ENCODE results near the gene APLF.
A peak's percentile ranks its signal among the peaks of the same experiment; 100 is the strongest.

Gene APLF, protein sequence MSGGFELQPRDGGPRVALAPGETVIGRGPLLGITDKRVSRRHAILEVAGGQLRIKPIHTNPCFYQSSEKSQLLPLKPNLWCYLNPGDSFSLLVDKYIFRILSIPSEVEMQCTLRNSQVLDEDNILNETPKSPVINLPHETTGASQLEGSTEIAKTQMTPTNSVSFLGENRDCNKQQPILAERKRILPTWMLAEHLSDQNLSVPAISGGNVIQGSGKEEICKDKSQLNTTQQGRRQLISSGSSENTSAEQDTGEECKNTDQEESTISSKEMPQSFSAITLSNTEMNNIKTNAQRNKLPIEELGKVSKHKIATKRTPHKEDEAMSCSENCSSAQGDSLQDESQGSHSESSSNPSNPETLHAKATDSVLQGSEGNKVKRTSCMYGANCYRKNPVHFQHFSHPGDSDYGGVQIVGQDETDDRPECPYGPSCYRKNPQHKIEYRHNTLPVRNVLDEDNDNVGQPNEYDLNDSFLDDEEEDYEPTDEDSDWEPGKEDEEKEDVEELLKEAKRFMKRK

GRCh38 chr2:68467077-68467960 lies at the start of gene APLF, which contains the start of gene FBXO48:
Gene APLF, plus strand, starts transcription at chr2:68467585. Its CDS starts 147 bp downstream, at chr2:68467732.
Gene FBXO48, minus strand, starts transcription at chr2:68467294. Its CDS starts 2,149 bp downstream, at chr2:68465145.
- peak; percentile 100 for DNase-seq

- no peak for DNase-seq
These were observed 49.5 kb upstream of the APLF start for GRCh38 chr2:68417926-68418325.

DNA sequence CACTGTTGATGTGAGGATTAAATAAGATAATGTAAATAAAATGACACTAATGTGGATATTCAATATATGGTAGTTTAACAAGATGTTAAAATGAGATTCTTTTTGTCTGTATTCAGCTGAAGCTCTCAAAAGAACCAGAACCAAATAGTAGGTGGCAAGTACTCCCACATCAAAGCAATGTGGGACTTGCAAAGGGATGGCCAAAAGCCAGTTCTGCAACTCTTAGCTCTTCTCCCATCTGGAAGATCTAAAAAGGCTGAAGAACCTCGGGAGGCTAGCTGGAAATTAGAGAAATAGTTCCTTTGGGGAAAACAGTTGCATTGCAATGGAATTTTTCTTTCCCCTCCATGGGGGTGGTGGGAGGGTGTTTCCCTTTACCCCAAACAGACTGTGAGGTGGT lies 49.0 kb upstream of the APLF start:
- DNase-seq: no peak

GRCh38 chr2:68418855-68419254 lies 48.5 kb upstream of the APLF start:
- no peak for DNase-seq

- peak; percentile 38 for DNase-seq
These were observed 47.0 kb upstream of the APLF start for GRCh38 chr2:68420254-68420910.

DNA sequence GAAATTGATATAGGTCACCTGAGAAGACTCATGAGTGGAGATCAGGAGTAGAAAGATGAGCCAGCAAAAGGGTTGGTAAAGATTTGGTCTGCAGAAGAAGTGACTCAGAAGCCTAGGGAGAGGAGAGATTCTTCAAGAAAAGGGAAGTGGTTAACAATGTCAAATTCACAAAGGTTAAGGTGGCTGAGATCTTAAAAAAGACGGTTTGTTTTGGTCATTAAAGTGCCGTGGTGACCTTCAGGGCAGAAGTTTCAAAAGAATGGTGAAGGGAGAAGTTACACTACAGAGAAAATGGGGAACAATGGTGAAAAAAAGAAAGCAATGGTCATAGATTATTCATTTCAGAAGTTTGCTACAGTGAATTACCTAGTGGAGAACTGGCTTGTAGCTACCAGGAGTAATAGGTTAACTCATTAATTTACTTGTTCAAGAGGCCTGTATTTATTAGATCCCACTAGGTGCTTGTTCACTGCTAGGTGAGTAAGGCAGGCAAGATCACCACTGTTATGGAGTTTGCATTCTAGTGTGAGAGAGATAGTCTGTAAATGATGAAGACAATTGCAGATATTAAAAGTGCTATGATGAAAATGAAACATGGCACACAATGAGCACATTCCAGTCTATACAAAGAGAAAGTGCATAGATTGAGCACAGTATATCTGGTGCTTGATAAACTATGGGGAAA lies 43.3 kb upstream of the APLF start:
- DNase-seq: no peak

GRCh38 chr2:68425503-68425902 lies 41.9 kb upstream of the APLF start:
- no peak for DNase-seq

- no peak for DNase-seq
These were observed 40.9 kb upstream of the APLF start for GRCh38 chr2:68426446-68426845.

DNA sequence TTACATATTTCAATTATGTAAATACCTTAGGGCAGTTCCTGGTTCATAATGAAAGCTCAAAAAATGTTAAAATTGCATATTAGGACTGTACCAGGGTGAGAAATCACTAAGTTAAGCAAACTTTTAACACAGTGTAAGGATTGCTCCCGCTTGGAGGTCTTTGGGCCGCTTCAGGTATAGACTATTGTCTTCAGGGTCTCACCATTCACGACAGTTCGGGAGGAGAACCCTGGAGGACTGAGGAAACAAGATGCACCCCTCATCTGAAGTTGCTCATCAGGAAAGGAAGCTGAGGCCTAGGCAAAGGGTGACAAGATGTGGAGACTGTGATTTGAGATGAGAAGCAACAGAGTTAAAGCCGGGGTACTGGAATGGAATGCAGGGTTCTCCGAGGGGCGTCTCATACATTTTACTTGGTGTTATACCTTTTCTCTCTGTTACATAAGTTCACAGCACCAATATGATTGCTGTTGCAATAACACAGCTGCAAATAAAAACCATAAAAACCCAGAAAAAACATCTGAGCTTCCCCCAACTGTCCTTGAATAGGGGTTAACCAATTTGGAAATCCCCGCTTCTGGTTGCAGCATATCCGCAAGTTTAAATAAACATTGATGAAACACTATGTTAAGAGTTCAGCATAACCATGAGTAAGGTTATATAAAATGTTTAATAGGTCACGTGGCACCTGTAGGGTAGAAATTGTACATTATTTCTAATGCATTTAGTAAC lies 40.4 kb upstream of the APLF start:
- DNase-seq: no peak

GRCh38 chr2:68428126-68428525 lies 39.3 kb upstream of the APLF start:
- DNase-seq: no peak

- DNase-seq: no peak
These were observed 38.6 kb upstream of the APLF start for GRCh38 chr2:68428746-68429145.

GRCh38 chr2:68429311-68429826 lies 38.0 kb upstream of the APLF start:
- DNase-seq: no peak

DNA sequence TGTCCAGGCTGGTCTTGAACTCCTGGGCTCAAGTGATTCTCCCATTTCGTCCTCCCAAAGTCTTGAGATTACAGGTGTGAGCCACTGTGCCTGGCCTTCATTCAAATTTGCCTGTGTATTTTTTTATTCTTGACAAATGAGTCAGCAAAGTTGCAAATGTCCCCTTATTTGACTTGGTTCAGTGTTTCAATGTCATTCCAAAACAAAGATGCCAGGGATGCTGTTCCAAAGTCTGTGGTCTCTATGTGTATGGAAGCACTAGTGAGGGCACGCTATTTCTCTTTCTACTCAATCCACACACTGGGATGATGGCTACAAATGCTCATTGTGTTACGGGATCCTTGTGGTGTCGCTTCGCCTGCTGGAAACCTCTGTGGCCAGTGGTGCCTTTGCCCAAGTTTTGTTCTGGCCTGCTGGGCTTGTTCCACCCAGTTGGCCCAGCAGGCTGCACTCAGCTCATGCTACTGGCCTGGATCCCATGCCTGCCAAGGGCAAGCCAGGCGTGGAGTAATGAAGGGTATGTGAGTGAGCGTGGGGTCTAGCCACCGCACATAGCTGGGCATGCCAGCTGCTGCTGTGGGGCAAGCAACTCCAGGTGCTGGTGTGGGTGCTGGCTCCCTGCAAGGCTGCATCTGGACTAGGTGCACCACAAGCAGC lies 35.9 kb upstream of the APLF start:
- DNase-seq: no peak

GRCh38 chr2:68432696-68433658 lies 34.4 kb upstream of the APLF start:
- no peak for DNase-seq

- no peak for DNase-seq
These were observed 32.4 kb upstream of the APLF start for GRCh38 chr2:68434981-68435380.

DNA sequence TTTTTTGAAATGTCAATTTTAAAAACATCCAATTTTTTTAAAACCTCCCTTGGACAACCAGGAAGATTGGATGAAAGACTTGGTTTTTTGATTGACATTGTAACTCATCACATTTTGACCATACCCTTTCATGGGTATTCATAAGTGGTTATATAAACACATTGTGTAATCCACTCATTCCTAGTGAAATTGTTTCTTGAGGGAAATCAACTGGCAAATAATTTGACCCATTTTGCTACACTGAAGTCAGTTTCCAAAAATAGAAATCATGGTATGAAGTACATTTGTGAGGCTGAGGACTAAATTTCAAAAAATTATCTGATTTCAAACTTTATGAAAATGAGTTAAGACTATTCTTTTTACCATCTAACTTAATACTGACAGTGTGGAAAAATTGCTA lies 31.8 kb upstream of the APLF start:
- DNase-seq: peak; percentile 23

DNA sequence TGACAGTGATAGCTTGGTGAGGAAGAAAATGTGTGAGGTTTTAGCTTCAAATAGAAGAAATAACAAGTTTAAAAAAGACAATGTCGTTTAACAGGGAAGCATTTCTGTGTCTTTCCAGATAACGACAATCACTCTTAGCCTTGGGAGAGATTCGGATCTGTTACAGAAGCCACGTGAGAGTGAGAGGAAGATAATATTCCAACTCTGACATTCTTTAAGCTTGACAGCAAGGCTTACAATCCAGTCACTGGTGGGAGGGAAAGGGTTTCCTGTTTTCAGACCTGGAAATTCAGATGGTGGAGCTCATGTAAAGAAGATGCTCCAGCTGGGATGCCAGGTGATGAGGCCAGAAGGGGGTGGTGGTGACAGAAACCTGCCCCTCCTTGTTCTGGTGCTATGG lies 31.1 kb upstream of the APLF start:
- no peak for DNase-seq

DNA sequence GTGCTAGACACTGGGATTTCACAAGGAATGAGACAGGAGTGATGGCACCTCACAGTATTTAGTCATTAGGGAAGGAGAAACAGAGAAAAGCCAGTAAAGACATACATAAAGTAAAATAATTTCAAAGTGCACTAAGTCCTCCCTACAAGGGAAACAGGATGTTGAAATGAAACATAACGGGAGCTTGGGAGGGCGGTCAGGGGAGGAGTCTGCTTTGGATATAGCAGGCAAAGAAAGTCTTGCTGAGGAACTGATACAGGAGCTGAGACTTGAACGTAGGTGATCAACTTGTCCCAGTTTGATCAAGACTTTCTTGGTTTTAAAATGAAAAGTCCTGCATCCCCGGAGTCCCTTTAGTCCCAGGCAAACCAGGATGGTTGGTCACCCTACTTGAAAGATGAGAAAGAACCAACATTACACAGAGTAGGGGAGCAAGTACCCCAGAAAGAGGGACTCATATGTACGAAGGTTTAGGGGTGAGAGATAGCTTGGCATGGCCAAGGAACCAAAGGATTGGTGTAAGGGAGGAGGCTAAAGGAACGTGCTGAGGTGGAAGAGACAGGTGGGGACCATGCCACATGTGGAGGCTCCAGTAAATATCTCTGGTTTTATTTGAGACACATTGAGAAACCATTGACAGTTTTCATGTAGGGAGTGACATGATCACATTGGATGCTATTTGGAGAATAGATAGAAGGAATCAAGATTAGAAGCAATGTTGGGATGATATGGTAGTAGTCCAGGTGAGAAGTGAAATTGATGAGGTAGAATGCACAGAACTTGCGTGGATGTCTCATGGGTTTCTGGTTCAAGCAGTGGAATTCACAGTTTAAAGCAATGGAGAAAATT lies 28.7 kb upstream of the APLF start:
- DNase-seq: no peak

Measured in fibroblast of skin of right quadriceps (primary cell).